LHCN-M2 (cell line): ENCODE data around the gene GATB. TPM values are rescaled to one million over a fixed set of nuclear protein-coding genes. Genes with fewer than 3 reads are reported as not detected.

Experiments
- DNase-seq: peaks from one replicate; pipeline ENCODE4 v3.0.0-alpha.2; 2012; ENCODE audit warnings: low read depth
- total RNA-seq: library from RNA; depleted of rRNA; stranded (reverse); fragments of >200 nt; gene quantifications from 2 replicates; pipeline ENCODE4 v1.2.3, GENCODE V29; 2014

GATB gene
- total RNA-seq, 1 experiment from 2014 or later, result 25.6 TPM

DNA sequence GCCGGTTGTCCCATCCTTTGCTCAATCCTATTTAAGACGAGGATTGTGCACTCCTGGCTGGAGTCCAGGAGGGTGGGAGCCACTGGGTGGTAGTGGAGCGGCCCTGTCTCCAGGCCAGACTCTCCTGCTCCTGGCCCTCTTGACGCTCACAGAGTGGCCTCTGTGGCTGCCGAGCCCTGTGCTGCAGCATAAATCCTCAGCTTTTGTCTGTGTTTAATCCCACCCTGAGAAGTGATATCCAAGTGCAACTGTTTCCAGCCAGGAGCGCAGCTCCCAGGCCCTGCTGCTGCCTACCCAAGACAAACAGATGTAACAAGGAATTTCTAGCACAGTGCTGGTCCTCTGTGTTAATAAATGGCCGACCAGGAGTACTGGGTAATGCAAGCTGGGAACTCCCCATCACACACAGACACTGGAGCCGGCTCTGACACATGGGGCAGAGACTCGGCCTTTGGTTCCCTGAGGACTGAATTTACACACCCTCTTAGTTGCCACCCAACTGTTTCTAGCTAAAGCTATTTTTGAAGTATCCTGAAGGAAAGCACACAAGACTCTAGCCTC is 85.3 kb downstream of the GATB start:
- DNase-seq, result no peak

DNA sequence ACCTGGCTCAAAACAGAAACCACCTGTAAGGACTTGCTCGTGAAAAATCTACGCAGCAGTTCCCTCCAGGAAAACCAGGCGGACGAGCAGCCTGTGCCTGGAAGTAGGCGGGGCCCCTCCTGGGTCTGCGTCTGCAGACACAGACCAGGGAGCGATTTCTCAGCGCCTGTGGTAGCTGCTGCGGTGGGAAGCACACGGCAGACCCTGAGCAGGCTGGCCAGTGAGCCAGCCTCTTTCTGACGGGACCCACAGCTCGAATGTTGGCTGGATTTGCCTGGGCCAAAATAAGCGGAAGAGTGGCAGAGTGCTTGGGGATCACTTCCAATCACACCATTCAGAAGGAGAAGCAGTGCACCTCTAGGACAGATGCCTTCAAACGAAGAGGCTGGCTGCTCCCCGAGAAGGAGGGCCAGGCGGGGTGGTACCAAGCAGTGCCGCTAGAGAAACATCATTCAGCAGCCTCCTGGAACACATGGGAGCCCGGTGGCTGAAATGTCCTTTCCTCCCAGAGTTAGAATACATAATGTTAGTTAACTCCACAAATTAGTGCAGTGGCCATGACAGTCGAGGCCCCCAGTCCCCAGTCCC is 85.9 kb downstream of the GATB start:
- DNase-seq, result no peak

GRCh38 chr4:151673908-151674520 is 86.8 kb downstream of the GATB start:
- no peak for DNase-seq

DNA sequence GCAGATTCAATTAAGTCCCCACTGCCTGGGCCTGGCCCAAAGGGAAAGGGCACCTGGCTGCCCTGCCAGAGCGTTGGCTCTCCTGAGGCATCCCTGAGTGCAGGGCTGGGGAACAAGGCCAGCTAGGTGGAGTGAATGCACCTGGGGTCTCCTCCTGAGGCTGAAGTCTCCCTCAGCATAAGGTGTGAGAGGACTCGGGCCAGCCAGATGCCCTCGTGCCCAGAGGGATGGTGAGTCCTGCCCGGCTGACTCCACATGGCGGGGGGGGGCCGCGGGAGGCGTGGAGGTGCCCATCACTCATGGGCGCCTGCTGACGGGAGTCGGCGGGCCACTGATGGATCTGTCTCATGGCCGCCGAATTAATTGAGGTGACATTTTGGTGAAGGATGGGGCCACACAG is 87.8 kb downstream of the GATB start:
- DNase-seq, result no peak

DNA sequence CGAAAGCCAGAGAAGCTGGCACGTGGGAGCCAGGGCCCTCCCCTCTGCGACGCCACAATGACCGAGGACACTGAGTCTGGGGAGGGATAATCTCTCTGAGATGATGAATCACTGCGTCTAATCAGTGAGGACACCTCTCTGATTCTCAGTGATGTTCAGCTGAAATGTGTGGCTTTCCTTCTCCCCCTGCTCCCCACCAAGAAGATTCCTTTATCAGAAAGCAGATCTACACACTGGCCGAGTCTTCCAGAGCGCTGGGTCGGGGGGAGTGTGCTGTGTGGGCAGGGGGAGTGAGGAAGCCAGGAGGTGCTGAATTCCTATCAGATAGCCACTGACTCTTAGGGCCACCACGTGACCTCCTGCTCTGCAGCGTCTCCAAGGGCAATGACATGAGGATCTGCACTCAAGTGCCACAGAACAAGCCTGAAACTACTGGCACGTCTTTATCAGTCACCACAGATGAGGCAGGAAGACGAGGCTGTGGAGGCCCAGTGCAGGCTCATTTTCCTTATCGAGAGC is 89.2 kb downstream of the GATB start:
- DNase-seq, result no peak

- no peak for DNase-seq
Observed at GRCh38 chr4:151670843-151671242, 90.0 kb downstream of the GATB start.

DNA sequence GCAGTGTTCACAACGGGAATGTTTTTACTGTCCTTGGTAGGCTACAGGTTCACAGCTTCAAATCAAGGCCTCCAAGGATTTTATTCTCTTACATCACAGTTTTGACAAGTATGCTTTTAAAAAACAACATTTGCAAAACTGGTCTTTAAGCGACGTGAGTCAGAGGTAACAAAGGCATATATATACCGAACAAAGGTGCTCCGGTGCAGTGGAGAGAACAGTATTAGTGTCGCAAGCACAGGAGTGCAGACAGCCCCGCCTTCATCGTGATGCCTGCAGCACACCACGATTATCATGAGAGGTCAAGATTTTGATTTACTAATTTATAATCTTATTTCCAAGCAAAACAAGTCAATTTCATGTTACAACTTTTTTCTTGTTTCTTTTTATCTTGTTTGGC is 90.8 kb downstream of the GATB start:
- no peak for DNase-seq

- no peak for DNase-seq
Observed at GRCh38 chr4:151668689-151669402, 92.0 kb downstream of the GATB start.

GRCh38 chr4:151667666-151668065 is 93.1 kb downstream of the GATB start:
- DNase-seq, result no peak

GRCh38 chr4:151667048-151667447 is 93.8 kb downstream of the GATB start:
- no peak for DNase-seq

DNA sequence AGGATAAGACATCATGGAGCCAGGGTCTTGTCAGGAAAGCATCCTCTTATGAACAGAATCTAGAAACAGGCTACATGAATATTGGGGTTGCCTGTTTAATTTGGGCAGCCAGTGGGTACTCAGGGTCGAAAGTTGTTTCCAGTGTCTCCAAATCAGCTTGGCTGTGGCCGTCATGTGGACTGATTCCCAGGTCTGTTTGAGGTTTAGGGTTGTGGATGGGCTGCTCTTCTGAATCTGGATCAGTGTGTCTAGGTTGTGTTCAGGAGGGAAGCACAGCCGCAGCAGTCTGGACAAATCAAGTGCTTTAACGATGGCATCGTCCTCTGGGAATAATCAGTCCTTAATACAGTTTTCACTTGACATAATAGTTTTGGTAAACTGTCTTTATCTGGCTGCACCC is 94.3 kb downstream of the GATB start:
- no peak for DNase-seq

- no peak for DNase-seq
Observed at GRCh38 chr4:151665785-151666127, 95.1 kb downstream of the GATB start.

DNA sequence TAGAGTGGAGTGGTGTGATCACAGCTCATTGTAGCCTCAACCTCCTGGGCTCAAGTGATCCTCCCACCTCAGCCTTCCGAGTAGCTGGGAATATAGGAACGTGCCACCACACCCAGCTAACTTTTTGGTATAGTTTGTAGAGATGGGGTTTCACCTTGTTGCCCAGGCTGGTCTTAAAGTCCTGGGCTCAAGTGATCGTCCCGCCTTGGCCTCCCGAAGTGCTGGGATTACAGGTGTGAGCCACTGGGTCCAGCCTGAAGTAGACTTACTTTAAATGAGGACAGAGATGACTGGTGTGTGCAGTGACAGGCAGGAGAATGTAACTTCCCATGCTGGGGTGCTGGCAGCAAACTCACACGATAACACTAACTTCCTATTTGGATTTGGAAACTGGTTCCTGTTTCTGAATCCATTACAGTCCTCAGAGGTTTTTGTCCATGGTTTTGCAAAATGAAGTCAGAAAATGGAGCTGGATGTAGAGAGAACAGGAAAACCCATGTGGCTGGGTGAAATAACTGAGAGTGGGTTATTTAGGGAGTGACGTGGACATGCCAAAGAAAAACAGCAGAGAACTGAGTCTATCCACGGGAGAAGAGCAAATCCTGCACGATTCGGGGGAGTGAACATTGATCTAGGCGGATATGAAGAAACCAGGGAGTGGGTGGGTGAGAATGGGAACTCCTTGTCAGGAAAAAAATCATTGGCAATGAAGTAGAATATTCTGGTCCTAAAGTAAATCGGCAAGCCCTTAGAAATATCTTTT is 95.6 kb downstream of the GATB start:
- DNase-seq, result no peak

DNA sequence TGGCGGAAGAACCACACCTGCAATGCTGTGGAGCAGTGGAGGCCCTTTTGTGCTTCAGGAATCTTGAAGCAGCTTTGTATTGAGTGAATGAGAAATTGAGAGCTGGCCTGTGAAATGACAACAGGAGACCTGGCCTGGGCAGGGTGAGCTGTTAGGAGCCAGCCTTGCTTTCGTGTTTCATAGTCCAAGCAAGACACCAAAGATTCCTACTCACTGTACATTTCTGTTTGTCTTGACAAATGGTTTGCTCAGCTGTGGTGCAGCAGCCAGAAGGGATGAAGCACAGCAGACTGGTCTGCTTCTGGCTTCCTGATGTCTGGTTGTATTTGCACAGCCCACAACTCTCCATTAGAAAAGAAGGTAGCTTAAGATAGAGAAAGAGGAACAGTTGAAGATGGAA is 96.5 kb downstream of the GATB start:
- DNase-seq, result no peak

DNA sequence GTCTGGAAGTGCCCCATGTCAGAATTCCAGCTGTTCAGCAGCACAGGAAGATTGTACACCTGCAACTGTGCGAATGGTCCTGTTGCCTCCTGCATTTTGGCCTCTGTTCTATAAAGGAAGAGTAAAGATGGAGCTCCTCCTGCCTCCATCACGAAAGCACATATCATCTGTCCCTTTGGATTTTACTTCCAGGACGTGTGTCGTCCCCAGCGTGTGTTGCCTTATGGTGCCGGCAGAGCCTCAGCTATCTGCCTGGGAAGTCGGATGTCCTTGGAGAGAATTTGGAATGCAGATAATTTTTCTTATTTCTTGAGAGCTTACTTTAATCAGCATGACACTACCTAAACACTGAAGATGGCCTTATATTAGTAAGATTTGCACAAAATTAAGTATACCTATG is 97.7 kb downstream of the GATB start:
- no peak for DNase-seq

DNA sequence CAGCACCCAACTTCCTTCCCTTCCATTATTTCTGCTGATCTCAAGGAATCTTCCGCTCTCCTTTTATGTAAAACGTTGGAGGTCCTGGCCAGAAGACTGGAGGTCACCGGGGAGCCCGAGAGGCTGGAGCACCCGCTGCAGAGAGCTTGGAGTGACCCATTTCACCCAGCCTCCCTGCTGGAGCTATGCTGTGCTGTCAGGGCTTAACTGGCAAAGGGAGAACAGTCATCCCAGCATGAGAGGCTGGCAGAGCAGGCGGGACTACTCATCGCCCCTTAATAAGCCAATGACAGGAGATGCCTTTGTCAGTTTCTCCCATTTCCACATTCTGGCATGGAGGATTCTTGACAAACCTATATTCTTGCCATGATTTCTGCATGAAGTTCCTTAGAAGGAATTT is 98.9 kb downstream of the GATB start:
- DNase-seq, result no peak

GRCh38 chr4:151660676-151661075 is 100.1 kb downstream of the GATB start:
- no peak for DNase-seq

- DNase-seq, result no peak
Observed at GRCh38 chr4:151659601-151660364, 101.0 kb downstream of the GATB start.

GRCh38 chr4:151658959-151659600 is 101.7 kb downstream of the GATB start:
- DNase-seq, result no peak

DNA sequence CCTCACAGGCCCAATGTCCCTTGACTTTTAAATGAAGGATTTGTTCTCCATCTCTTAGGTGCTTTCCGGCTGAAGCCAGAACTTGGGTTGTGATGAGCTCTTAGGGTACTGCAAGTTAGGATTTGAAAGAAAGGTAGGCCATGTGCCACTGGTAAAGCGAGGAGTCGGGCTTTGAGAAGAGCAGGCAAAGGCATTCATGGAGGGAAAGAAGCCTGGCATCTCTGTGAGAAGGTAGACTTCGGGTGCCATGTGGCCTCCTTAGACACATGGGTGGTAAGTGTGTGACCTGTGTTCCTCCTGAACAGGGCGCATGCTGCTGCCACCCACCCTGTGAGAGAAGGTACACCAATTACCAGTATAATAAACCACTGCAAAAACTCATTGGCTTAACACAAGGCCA is 102.9 kb downstream of the GATB start:
- no peak for DNase-seq

- no peak for DNase-seq
Observed at GRCh38 chr4:151656058-151656457, 104.7 kb downstream of the GATB start.
